Left renal pelvis (tissue), 4 donors: ENCODE measurements around the gene HOXD4. TPM values are rescaled to one million over a fixed set of nuclear protein-coding genes. Genes with fewer than 3 reads are reported as not detected.

ENCODE experiments used
- DNase-seq, 4 donors: peaks; one replicate each; pipeline ENCODE4 v3.0.0-alpha.2; 2013; ENCODE audit warnings: low read depth in 4 of 4, low spot score in 3 of 4
- polyA plus RNA-seq, 4 donors: library from polyadenylated mRNA; unstranded; fragments of 120-200 nt; gene quantifications; one replicate each; pipeline ENCODE4 v1.2.1, GENCODE V29; 2013; ENCODE audit not compliant: insufficient read length in 4 of 4

HOXD4 gene
- polyA plus RNA-seq, 4 donors = 32.9 to 66.2 (median 39.4) TPM

- no peak for DNase-seq
Measured at GRCh38 chr2:176182671-176183070, 31.3 kb downstream of the HOXD4 start.

- no peak for DNase-seq
Measured at GRCh38 chr2:176184749-176185148, 33.4 kb downstream of the HOXD4 start.

DNA sequence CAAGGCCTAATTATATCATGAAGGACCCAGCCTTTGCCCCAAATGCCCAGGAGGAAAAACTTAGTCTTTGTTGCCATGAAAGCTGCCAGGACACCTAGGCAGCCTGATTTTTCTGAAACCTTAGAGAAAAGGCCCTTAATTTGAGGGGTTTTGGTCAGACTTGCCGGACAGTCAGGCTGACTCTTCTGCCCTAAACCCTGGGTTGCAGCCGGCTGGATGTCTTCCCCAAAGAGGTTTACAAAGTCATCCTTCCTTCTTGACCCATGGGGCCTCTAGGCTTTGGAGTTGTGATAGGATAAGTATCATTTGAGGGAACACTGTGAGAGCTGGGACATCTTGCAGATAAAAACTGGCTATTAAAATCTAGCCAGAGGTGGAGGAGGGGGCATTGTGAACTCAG lies 34.7 kb downstream of the HOXD4 start:
- DNase-seq = no peak

DNA sequence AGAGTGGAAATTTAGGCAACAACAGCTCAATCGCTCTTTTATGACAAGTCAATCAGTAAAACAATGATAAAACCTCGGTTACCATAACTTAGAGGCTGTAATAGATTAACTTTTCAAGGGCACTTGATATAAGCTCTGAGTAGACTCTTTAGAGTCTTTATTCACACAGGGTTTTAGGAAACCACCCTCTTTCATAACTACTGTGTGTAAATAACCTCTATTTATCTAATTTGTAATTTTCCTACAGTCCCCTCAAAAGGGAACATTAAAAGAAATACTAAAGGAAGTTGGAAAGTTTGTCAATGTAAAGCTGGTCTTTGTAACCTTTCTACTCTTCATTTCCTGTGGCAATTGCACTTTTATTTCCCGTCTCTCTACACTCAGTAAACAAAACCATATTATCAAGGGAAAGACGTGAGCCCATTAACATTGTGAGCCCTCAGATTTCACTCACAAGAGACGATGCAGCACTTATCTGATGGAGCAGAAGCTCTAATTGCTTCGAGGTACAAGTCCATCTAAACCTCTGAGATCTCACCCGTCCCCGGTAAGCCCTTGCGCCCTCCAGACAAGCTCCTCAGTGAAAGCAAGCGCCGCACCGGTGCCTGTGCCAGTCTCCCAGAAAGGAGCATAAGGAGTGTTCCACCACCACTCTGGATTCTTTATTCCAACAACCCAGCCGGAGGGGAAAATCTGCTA lies 36.0 kb downstream of the HOXD4 start:
- no peak for DNase-seq

DNA sequence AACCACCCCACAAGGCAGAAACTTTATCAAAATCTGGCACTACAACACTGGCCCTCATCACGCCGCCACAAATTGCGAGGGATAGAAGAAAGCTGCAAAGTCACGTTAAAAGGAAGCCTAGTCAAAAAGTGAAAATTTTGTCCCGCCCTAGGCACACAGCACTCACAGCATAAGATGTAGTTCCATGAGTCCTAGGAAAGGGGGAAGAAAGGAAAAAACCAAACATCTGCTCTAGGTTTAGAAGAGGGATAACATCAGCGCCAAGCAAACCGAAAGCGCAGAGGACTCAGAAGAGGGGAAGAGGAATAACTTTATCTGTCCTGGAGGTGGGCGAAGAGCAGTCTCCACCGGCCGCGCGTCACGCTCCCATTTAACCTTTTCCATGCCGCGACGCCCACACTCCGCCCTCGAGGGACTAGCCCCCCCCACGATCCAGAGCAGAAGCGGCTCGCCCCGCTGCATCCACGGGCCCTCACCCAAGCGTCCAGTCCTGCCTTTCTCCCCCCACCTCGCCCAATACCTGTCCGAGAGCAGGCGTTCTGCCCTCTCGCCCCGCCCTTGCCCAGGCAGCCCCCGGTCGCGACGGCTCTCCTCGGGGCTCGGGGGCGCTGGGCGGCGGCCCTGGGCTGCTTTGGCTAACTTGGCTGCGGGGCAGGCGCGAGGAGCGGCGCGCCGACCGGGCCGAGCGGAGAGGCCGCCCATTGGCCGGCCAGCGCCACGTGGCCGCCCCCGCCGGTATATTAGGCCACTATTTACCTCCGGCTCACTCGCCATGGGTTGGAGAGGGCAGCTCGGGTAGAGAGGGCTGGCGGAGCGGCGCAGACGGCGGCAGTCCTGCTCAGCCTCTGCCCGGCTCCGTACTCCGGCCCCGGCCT lies 36.8 kb downstream of the HOXD4 start, which contains the start of gene HOXD1:
Gene HOXD1 (plus strand): TSS at position 770 of the 875 bp plus-strand sequence. CDS start 134 bp downstream, outside the sequence.
- no peak for DNase-seq

DNA sequence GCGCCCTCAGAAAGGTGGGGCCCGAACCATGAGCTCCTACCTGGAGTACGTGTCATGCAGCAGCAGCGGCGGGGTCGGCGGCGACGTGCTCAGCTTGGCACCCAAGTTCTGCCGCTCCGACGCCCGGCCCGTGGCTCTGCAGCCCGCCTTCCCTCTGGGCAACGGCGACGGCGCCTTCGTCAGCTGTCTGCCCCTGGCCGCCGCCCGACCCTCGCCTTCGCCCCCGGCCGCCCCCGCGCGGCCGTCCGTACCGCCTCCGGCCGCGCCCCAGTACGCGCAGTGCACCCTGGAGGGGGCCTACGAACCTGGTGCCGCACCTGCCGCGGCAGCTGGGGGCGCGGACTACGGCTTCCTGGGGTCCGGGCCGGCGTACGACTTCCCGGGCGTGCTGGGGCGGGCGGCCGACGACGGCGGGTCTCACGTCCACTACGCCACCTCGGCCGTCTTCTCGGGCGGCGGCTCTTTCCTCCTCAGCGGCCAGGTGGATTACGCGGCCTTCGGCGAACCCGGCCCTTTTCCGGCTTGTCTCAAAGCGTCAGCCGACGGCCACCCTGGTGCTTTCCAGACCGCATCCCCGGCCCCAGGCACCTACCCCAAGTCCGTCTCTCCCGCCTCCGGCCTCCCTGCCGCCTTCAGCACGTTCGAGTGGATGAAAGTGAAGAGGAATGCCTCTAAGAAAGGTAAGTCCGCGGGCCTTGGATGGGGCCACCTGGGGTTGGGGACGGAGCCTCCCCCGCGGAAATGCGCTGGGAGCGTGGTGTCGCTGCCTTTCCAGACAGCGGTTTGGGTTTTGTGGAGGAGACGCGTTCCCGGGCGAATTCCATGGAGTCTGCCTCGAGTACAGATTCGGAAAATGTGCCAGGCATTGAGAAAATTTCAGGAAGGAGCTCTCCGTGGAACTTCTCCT lies 37.7 kb downstream of the HOXD4 start:
- no peak for DNase-seq

- no peak for DNase-seq
Measured at GRCh38 chr2:176189681-176190641, 38.6 kb downstream of the HOXD4 start.

DNA sequence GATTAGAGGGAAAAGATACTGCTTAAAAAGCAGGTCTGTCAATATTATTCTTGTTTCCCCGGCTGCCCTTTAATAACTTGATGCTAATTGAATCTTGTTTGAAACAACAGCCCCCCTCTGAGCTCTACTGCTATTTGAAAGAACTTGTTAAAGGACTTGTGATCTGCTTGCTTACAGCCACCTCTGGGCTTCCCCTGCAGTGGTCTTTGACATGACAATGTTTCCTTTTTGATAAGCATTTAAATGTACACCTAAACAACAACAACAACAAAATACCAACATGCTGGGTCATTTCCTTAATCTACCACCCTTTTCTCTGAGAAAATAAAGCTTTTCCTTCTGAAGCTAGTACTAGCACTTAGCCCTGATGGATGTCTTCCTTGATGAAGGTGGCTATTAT lies 41.0 kb downstream of the HOXD4 start:
- DNase-seq = no peak

- no peak for DNase-seq
Measured at GRCh38 chr2:176193048-176193447, 41.7 kb downstream of the HOXD4 start.

- DNase-seq = no peak
Measured at GRCh38 chr2:176199902-176200301, 48.6 kb downstream of the HOXD4 start.

- no peak for DNase-seq
Measured at GRCh38 chr2:176200971-176201370, 49.6 kb downstream of the HOXD4 start.

DNA sequence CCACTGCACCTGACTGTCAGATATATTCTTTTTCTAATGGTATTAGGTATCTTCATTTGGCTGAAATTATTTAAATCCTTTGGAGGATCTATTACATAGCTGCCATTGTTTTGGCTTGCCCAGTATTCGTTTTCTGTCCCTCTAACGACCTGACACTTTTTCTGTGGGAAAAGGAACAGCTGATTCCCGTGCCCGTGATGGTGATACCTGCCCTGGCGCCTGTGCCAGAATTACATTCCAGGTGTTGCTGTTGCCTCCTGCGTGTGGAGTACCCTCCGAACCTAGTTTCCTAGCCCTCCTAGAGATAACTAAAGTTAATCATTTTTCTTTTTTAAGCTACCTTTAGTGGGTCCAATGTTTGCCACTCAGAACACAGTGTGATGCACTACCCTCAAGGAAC lies 51.1 kb downstream of the HOXD4 start:
- DNase-seq = no peak

Other genes with a start within 250 kb of the HOXD4 start
- gene LNPK, start 149.3 kb upstream of the HOXD4 start, polyA plus RNA-seq = 10 to 100 TPM; 24.0 to 31.9 (median 27.7) TPM
- gene EVX2, start 67.6 kb upstream of the HOXD4 start, polyA plus RNA-seq = under 1 TPM in 2 of 4 donors, not detected in 2; 0.04 to 0.06 TPM
- under 1 TPM; 0.10 to 0.36 (median 0.23) TPM for gene HOXD13, start 58.8 kb upstream of the HOXD4 start, polyA plus RNA-seq
- under 1 TPM; 0.33 to 0.86 (median 0.51) TPM for gene HOXD12, start 51.8 kb upstream of the HOXD4 start, polyA plus RNA-seq
- gene HOXD11, start 44.3 kb upstream of the HOXD4 start, polyA plus RNA-seq = 10 to 100 TPM; 45.8 to 76.0 (median 63.4) TPM
- 100 to 1,000 TPM; 127 to 194 (median 184) TPM for gene HOXD10, start 34.8 kb upstream of the HOXD4 start, polyA plus RNA-seq
- gene HOXD9, start 28.8 kb upstream of the HOXD4 start, polyA plus RNA-seq = 100 to 1,000 TPM in 1 of 4 donors, 10 to 100 TPM in 3; 58.0 to 106 (median 69.1) TPM
- gene HOXD8, start 21.8 kb upstream of the HOXD4 start, polyA plus RNA-seq = 100 to 1,000 TPM in 3 of 4 donors, 10 to 100 TPM in 1; 42.2 to 245 (median 180) TPM
- 10 to 100 TPM; 13.8 to 31.0 (median 24.6) TPM for gene HOXD3, start 5.8 kb downstream of the HOXD4 start, polyA plus RNA-seq
- 10 to 100 TPM in 1 of 4 donors, 1 to 10 TPM in 3; 3.1 to 13.7 (median 8.5) TPM for gene HOXD1, start 37.1 kb downstream of the HOXD4 start, polyA plus RNA-seq
- gene MTX2, start 117.9 kb downstream of the HOXD4 start, polyA plus RNA-seq = 100 to 1,000 TPM in 2 of 4 donors, 10 to 100 TPM in 2; 49.0 to 103 (median 96.7) TPM